Measurements from ENCODE around the gene CAPN14.

CAPN14 gene

GRCh38 chr2:31141443-31142085 lies 75.8 kb downstream of the CAPN14 start:
- FAIRE-seq (no peak), DNase-seq (ENCODE audit: insufficient read length, low spot score) (no peak)
- TF ChIP-seq POLR2AphosphoS5 (IDR thresholded peaks at IDR 0.05; ENCODE audit: low read depth, low read length) (no peak), SPI1 (IDR thresholded peaks at IDR 0.05; ENCODE audit: low read depth, low read length) (no peak), TAF1 (IDR thresholded peaks at IDR 0.05; ENCODE audit: low read depth, low read length) (no peak), POU2F2 (IDR thresholded peaks at IDR 0.05; ENCODE audit: low read depth, low read length) (no peak), PAX5 (IDR thresholded peaks at IDR 0.05; ENCODE audit: insufficient read depth, low read length, severe bottlenecking) (no peak), POLR2A (IDR thresholded peaks at IDR 0.05; ENCODE audit: low read depth, low read length) (no peak)

- DNase-seq (ENCODE audit: insufficient read length, low spot score), result no peak
- TF ChIP-seq PAX5 (IDR thresholded peaks at IDR 0.05; ENCODE audit: insufficient read depth, low read length, severe bottlenecking), result no peak
- TF ChIP-seq POLR2AphosphoS5 (IDR thresholded peaks at IDR 0.05; ENCODE audit: low read depth, low read length), result no peak
- no peak for FAIRE-seq
These were observed 77.2 kb downstream of the CAPN14 start for GRCh38 chr2:31140151-31140550.

- TF ChIP-seq POU2F2 (IDR thresholded peaks at IDR 0.05; ENCODE audit: low read depth, low read length), result no peak
- no peak for TF ChIP-seq POLR2A (IDR thresholded peaks at IDR 0.05; ENCODE audit: low read depth, low read length)
- TF ChIP-seq TAF1 (IDR thresholded peaks at IDR 0.05; ENCODE audit: low read depth, low read length), result no peak
- TF ChIP-seq POLR2AphosphoS5 (IDR thresholded peaks at IDR 0.05; ENCODE audit: low read depth, low read length), result no peak
- no peak for TF ChIP-seq SPI1 (IDR thresholded peaks at IDR 0.05; ENCODE audit: low read depth, low read length)
- TF ChIP-seq PAX5 (IDR thresholded peaks at IDR 0.05; ENCODE audit: insufficient read depth, low read length, severe bottlenecking), result no peak
- FAIRE-seq (no peak), DNase-seq (ENCODE audit: insufficient read length, low spot score) (no peak)
These were observed 77.6 kb downstream of the CAPN14 start for GRCh38 chr2:31139671-31140070.

GRCh38 chr2:31138037-31138962 lies 79.0 kb downstream of the CAPN14 start, which contains the start of gene GALNT14:
TSS of gene GALNT14 (minus strand) at chr2:31138440. CDS start at chr2:31138086, 354 bp downstream.
- FAIRE-seq (no peak), DNase-seq (ENCODE audit: insufficient read length, low spot score) (peak; percentile 46)
- TF ChIP-seq SPI1 (IDR thresholded peaks at IDR 0.05; ENCODE audit: low read depth, low read length) (no peak), TAF1 (IDR thresholded peaks at IDR 0.05; ENCODE audit: low read depth, low read length) (no peak), POLR2A (IDR thresholded peaks at IDR 0.05; ENCODE audit: low read depth, low read length) (no peak), PAX5 (IDR thresholded peaks at IDR 0.05; ENCODE audit: insufficient read depth, low read length, severe bottlenecking) (no peak), POLR2AphosphoS5 (IDR thresholded peaks at IDR 0.05; ENCODE audit: low read depth, low read length) (no peak), POU2F2 (IDR thresholded peaks at IDR 0.05; ENCODE audit: low read depth, low read length) (no peak)

- no peak for FAIRE-seq
- peak; percentile 30 for DNase-seq (ENCODE audit: insufficient read length, low spot score)
- TF ChIP-seq PAX5 (IDR thresholded peaks at IDR 0.05; ENCODE audit: insufficient read depth, low read length, severe bottlenecking) (no peak), SPI1 (IDR thresholded peaks at IDR 0.05; ENCODE audit: low read depth, low read length) (no peak), POLR2A (IDR thresholded peaks at IDR 0.05; ENCODE audit: low read depth, low read length) (no peak), TAF1 (IDR thresholded peaks at IDR 0.05; ENCODE audit: low read depth, low read length) (no peak), POLR2AphosphoS5 (IDR thresholded peaks at IDR 0.05; ENCODE audit: low read depth, low read length) (no peak), POU2F2 (IDR thresholded peaks at IDR 0.05; ENCODE audit: low read depth, low read length) (no peak)
These were observed 79.9 kb downstream of the CAPN14 start for GRCh38 chr2:31137211-31138036.

GRCh38 chr2:31136732-31137131 lies 80.6 kb downstream of the CAPN14 start:
- FAIRE-seq (no peak), DNase-seq (ENCODE audit: insufficient read length, low spot score) (no peak)
- TF ChIP-seq SPI1 (IDR thresholded peaks at IDR 0.05; ENCODE audit: low read depth, low read length) (no peak), TAF1 (IDR thresholded peaks at IDR 0.05; ENCODE audit: low read depth, low read length) (no peak), POLR2AphosphoS5 (IDR thresholded peaks at IDR 0.05; ENCODE audit: low read depth, low read length) (no peak), POU2F2 (IDR thresholded peaks at IDR 0.05; ENCODE audit: low read depth, low read length) (no peak)

- TF ChIP-seq SPI1 (IDR thresholded peaks at IDR 0.05; ENCODE audit: low read depth, low read length) (no peak), TAF1 (IDR thresholded peaks at IDR 0.05; ENCODE audit: low read depth, low read length) (no peak), POLR2AphosphoS5 (IDR thresholded peaks at IDR 0.05; ENCODE audit: low read depth, low read length) (no peak), PAX5 (IDR thresholded peaks at IDR 0.05; ENCODE audit: insufficient read depth, low read length, severe bottlenecking) (no peak)
- FAIRE-seq (no peak), DNase-seq (ENCODE audit: insufficient read length, low spot score) (no peak)
These were observed 81.3 kb downstream of the CAPN14 start for GRCh38 chr2:31136000-31136399.

GRCh38 chr2:31134480-31134879 lies 82.8 kb downstream of the CAPN14 start:
- no peak for DNase-seq (ENCODE audit: insufficient read length, low spot score)
- no peak for FAIRE-seq
- TF ChIP-seq POLR2AphosphoS5 (IDR thresholded peaks at IDR 0.05; ENCODE audit: low read depth, low read length) (no peak), TAF1 (IDR thresholded peaks at IDR 0.05; ENCODE audit: low read depth, low read length) (no peak), POLR2A (IDR thresholded peaks at IDR 0.05; ENCODE audit: low read depth, low read length) (no peak), SPI1 (IDR thresholded peaks at IDR 0.05; ENCODE audit: low read depth, low read length) (no peak), PAX5 (IDR thresholded peaks at IDR 0.05; ENCODE audit: insufficient read depth, low read length, severe bottlenecking) (no peak), POU2F2 (IDR thresholded peaks at IDR 0.05; ENCODE audit: low read depth, low read length) (no peak)

- FAIRE-seq (no peak), DNase-seq (ENCODE audit: insufficient read length, low spot score) (no peak)
- TF ChIP-seq SPI1 (IDR thresholded peaks at IDR 0.05; ENCODE audit: low read depth, low read length) (no peak), POU2F2 (IDR thresholded peaks at IDR 0.05; ENCODE audit: low read depth, low read length) (no peak), PAX5 (IDR thresholded peaks at IDR 0.05; ENCODE audit: insufficient read depth, low read length, severe bottlenecking) (no peak), POLR2A (IDR thresholded peaks at IDR 0.05; ENCODE audit: low read depth, low read length) (no peak), TAF1 (IDR thresholded peaks at IDR 0.05; ENCODE audit: low read depth, low read length) (no peak)
These were observed 84.5 kb downstream of the CAPN14 start for GRCh38 chr2:31132786-31133185.

All from GM12891 (cell line).